A673 (cell line): ENCODE results near the gene IPO13. TPM values are rescaled to one million over a fixed set of nuclear protein-coding genes. Genes with fewer than 3 reads are reported as not detected.

ENCODE experiments used
- BruUV-seq: library from RNA; stranded (reverse); fragments of 400-500 nt; replicated peaks from 2 replicates; lab custom pipeline; 2021; lab: Mats Ljungman, UMichigan
- CTCF ChIA-PET: fragments of 300-600 bp; sonication (Branson Sonifier 250); formaldehyde crosslinking; loops from one replicate; lab custom pipeline; 2022; ENCODE audit warnings: antibody characterized with exemption; lab: Charles Lee
- POLR2A ChIA-PET: fragments of 300-600 bp; sonication (Branson Sonifier 250); formaldehyde crosslinking; loops from one replicate; lab custom pipeline; 2022; ENCODE audit warnings: antibody characterized with exemption; ENCODE audit not compliant: low non-redundant PET; lab: Charles Lee
- DNase-seq: peaks from one replicate; pipeline ENCODE4 v3.0.0-alpha.2; 2015; ENCODE audit warnings: low spot score
- H3K27ac ChIP-seq: fragments of 200-600 bp; sonication (generic); 2 replicates; pipeline ENCODE4 v1.5.1; 2016; ENCODE audit warnings: mixed run types, low read depth, mild to moderate bottlenecking, mixed read lengths, antibody characterized with exemption, low read length; ENCODE audit not compliant: poor library complexity, severe bottlenecking
- H3K27me3 ChIP-seq: fragments of 200-600 bp; sonication (generic); replicated peaks from 2 replicates; pipeline ENCODE4 v1.6.1; 2017; ENCODE audit warnings: mixed run types, low read depth, mild to moderate bottlenecking, mixed read lengths, antibody characterized with exemption, low read length; ENCODE audit not compliant: insufficient read depth, poor library complexity
- H3K36me3 ChIP-seq: fragments of 200-600 bp; sonication (generic); 2 replicates; pipeline ENCODE4 v1.6.1; 2016; ENCODE audit warnings: mixed run types, mild to moderate bottlenecking, mixed read lengths, antibody characterized with exemption, low read length; ENCODE audit not compliant: insufficient read depth, poor library complexity, severe bottlenecking
- H3K4me1 ChIP-seq: fragments of 200-600 bp; sonication (generic); 2 replicates; pipeline ENCODE4 v1.6.1; 2017; ENCODE audit warnings: mixed run types, mild to moderate bottlenecking, mixed read lengths, antibody characterized with exemption, low read length; ENCODE audit not compliant: insufficient read depth, poor library complexity, severe bottlenecking
- H3K4me3 ChIP-seq: fragments of 200-600 bp; sonication (generic); 2 replicates; pipeline ENCODE4 v1.5.1; 2016; ENCODE audit warnings: low read depth, mixed run types, mild to moderate bottlenecking, mixed read lengths, low read length; ENCODE audit not compliant: poor library complexity, severe bottlenecking
- H3K9me3 ChIP-seq: fragments of 200-600 bp; sonication (generic); 2 replicates; pipeline ENCODE4 v1.6.1; 2016; ENCODE audit warnings: mixed run types, low read depth, mild to moderate bottlenecking, mixed read lengths, antibody characterized with exemption, low read length; ENCODE audit not compliant: poor library complexity, severe bottlenecking
- CTCF ChIP-seq: fragments of 300-800, 200-600 bp; sonication (generic); conservative IDR thresholded peaks from 2 replicates; pipeline ENCODE4 v1.5.1; 2017; ENCODE audit warnings: low read depth, mild to moderate bottlenecking, antibody characterized with exemption, low read length, moderate library complexity, mixed read lengths
- EZH2 ChIP-seq: fragments of 200-600 bp; sonication (generic); IDR thresholded peaks from 2 replicates; pipeline ENCODE4 v1.6.1; 2017; ENCODE audit warnings: borderline replicate concordance, low read depth, mild to moderate bottlenecking, mixed read lengths, antibody characterized with exemption, low read length; ENCODE audit not compliant: poor library complexity, severe bottlenecking
- intact Hi-C: fragments of 100-400 bp; cut with micrococcal nuclease; formaldehyde crosslinking; loops from one replicate; pipeline ENCODE4 v1.10.0; 2022; ENCODE audit not compliant: unreplicated experiment
- total RNA-seq: library from RNA; stranded (reverse); gene quantifications from 2 replicates; pipeline ENCODE4 v1.2.3, GENCODE V29; 2021

Gene IPO13
- total RNA-seq, 1 experiment from 2014 or later, result 53.4 TPM

- H3K36me3 ChIP-seq, result peaks cover 1% of the 10 kb centered on the region
- ChIA-PET POLR2A (interaction anchor here (0.6 to 0.7 kb wide), 2 partner anchors 607 to 701 kb away, joined by 3 to 5 read pairs; no protein-coding TSS in a partner anchor), CTCF (interaction anchor here (0.6 kb wide), 1 partner anchor 39 kb away, joined by 4 read pairs; the partner anchor contains the start of gene SLC6A9)
- BruUV-seq, result no TSS peak
- intact Hi-C loops, result no loop called here
- peak within 1 kb of the TSS; percentile 65 for H3K27ac ChIP-seq
- TF ChIP-seq EZH2 (no peak), CTCF (no peak)
- peaks cover 19% of the 10 kb centered on the region for H3K4me1 ChIP-seq
- no peaks in the 10 kb centered on the region for H3K9me3 ChIP-seq
- DNase-seq, result peak; percentile 91
- no peaks in the 10 kb centered on the region for H3K27me3 ChIP-seq
- H3K4me3 ChIP-seq, result peak within 1 kb of the TSS; percentile 72
Observed at GRCh38 chr1:43991476-43992231, 44.9 kb downstream of the IPO13 start, which contains the start of gene CCDC24. Gene CCDC24 (plus strand): TSS chr1:43991599. CDS start chr1:43991879, 280 bp downstream.

- TF ChIP-seq EZH2 (no peak), CTCF (no peak)
- H3K36me3 ChIP-seq, result no peaks in the 10 kb centered on the region
- ChIA-PET CTCF (interaction anchor here (0.6 to 1.8 kb wide), 2 partner anchors 55 to 511 kb away, joined by 3 to 13 read pairs; no protein-coding TSS in a partner anchor), POLR2A (interaction anchor here (0.7 kb wide), 1 partner anchor 702 kb away, joined by 3 read pairs; no protein-coding TSS in a partner anchor)
- intact Hi-C loops, result no loop called here
- H3K27me3 ChIP-seq, result no peaks in the 10 kb centered on the region
- H3K4me1 ChIP-seq, result peaks cover 19% of the 10 kb centered on the region
- H3K9me3 ChIP-seq, result no peaks in the 10 kb centered on the region
- no peak for DNase-seq
- no TSS peak for BruUV-seq
- peak overlapping the region; percentile 65 for H3K27ac ChIP-seq
- peak overlapping the region; percentile 72 for H3K4me3 ChIP-seq
Observed at GRCh38 chr1:43992232-43992995, 45.7 kb downstream of the IPO13 start.

- DNase-seq, result no peak
- ChIA-PET POLR2A (no interaction called here), CTCF (interaction anchor here (0.6 to 1.8 kb wide), 4 partner anchors 54 to 930 kb away, joined by 3 to 13 read pairs (median 4); no protein-coding TSS in a partner anchor)
Observed at GRCh38 chr1:43993206-43993914, 46.6 kb downstream of the IPO13 start.

More at GRCh38 chr1:43993206-43993914, 46.6 kb downstream of the IPO13 start:
- Histone ChIP-seq H3K4me1 (peaks cover 19% of the 10 kb centered on the region), H3K27me3 (no peaks in the 10 kb centered on the region), H3K9me3 (no peaks in the 10 kb centered on the region), H3K27ac (no peak overlapping the region), H3K4me3 (no peak overlapping the region), H3K36me3 (no peaks in the 10 kb centered on the region)
- intact Hi-C loops, result no loop called here
- TF ChIP-seq EZH2, result no peak
- TF ChIP-seq CTCF, result no peak
- no TSS peak for BruUV-seq
